Measurements from ENCODE around the gene ILDR2.
"Not testable (repeated sequence)": the region's sequence is repeated elsewhere in the genome, so short reads cannot be mapped to it uniquely, and the experiment has no call there.

Gene ILDR2

DNA sequence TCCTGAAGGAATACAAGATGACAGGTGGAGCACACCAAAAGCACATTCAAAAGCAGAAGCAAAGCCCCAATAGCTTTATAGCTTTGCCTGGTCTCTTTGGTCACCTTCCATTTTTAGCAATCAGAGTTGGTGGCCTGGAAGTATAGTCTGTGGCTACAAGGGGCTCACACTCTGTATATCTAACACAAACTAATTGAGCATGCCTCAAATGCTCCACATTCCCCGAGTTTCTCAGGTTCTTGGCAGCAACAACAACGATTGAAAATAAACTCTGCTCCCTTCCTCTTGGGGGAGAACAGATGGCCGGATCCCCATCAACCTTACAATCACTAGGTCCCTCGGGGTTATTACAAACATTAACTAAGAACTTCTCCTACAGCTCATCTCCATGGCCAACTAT lies 74.4 kb downstream of the ILDR2 start:
- FAIRE-seq: no peak

DNA sequence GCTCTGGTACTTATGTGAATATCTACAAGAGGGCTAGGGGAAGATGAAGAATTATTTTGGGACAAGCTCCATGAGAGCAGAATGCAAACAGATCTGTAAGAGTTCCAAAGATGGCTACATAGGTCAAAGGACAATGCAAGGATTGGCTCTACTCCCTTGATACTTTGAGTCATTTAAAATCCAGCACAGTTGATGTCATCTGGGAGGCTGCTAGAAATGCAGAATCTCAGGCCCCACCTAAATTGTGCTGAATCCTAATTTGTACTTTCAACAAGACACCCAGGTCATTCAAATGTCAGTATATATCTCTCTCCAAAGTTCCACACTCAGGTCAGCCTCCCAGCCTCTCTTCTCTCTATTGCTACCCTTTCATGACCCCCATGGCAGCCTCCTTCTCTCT lies 75.6 kb downstream of the ILDR2 start:
- FAIRE-seq (no peak), DNase-seq (ENCODE audit: extremely low spot score, insufficient read length, low read depth) (no peak)

More for the DNA sequence above, 74.4 kb downstream of the ILDR2 start:
- no peak for DNase-seq (ENCODE audit: extremely low spot score, insufficient read length, low read depth)

DNA sequence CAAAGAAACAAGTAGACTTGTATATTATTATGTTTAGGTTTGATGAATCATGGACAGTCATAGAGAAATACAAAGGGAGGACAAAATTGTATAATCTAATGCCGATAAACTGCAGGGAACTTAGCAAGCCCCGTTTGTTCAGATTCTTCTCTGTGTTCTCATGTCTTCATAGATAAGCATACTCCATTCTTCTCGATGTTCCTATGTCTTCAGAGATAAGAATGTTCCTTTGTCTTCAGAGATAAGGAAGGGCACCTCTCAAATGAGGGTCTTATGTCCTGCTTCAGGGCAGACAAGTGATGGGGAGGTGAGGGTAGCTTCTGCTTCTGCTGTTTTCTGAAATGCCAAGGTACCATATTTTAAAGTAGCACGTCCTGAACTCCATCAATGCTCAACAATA lies 79.6 kb downstream of the ILDR2 start:
- DNase-seq (ENCODE audit: extremely low spot score, insufficient read length, low read depth): no peak
- FAIRE-seq: no peak

DNA sequence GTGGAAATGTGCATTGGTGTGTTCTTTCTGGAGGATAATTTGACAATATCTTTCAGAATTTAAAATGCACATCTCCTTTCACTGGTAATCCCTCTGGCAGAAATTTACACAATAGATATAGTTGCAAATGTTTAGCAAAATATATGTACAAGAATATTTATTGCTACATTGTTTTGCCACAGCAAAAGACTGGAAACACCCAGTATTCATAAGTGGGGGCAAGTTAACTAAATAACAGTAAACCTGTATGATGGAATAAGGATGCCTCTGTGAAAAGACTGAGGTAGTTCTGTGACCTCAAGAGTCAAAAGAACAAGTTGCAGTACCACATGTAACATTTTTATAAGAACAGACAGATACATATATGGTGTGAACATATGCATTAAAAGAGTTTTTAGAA lies 85.6 kb downstream of the ILDR2 start:
- FAIRE-seq: no peak

DNA sequence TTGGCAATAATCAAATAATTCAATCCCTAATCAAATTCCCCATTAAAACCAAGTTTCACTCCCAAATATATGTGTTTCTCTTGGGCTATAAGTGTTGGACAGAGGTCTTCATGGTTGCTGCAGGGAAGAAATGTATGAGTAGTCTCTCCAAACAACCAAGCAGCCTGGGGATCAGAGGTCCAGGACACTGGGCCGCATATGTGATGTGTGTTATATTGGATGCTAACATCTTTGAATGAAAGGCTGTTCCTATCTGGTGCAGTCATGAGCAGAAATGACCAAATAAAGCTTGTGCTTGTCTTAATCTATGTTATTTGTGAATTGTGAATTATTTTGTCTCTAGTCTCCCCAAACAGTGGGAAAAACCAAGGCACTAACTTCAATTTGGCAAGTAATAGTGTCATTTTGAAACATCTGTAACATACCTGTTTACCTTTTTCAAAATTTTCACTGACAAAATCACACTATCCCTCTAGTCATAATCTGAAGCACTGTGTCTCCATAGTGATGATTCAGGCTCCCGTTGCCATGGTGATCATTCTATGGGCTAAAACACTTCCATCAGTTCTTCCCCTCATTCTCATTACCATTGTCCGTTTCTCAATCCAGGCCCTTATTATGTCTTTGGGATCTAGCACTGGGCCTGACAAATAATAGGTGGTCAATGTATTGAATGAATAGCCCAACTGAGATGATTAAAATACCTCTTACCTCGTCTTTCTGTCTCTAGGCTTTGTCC lies 86.8 kb downstream of the ILDR2 start:
- FAIRE-seq (no peak), DNase-seq (ENCODE audit: extremely low spot score, insufficient read length, low read depth) (no peak)

More for the DNA sequence above, 85.6 kb downstream of the ILDR2 start:
- DNase-seq (ENCODE audit: extremely low spot score, insufficient read length, low read depth): no peak

DNA sequence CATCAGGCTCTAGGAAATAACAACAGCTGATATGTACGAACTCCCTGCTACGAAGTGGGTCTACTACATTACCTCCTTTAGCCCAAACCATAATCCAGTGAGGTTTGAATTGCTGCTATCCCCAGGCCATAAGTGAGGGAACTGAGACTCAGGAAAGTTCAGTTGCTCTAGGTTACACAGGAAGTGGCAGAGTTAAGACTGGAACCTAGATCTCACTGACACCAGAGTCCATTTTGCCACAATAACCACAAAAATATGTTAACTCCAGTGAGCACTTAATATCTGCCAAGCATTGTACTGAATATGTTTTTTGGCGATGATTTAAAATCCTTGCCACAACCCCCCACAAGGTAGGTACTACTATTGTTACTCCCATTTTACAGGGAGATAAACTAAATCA lies 90.4 kb downstream of the ILDR2 start:
- DNase-seq (ENCODE audit: extremely low spot score, insufficient read length, low read depth) (no peak), FAIRE-seq (peak; percentile 51)

DNA sequence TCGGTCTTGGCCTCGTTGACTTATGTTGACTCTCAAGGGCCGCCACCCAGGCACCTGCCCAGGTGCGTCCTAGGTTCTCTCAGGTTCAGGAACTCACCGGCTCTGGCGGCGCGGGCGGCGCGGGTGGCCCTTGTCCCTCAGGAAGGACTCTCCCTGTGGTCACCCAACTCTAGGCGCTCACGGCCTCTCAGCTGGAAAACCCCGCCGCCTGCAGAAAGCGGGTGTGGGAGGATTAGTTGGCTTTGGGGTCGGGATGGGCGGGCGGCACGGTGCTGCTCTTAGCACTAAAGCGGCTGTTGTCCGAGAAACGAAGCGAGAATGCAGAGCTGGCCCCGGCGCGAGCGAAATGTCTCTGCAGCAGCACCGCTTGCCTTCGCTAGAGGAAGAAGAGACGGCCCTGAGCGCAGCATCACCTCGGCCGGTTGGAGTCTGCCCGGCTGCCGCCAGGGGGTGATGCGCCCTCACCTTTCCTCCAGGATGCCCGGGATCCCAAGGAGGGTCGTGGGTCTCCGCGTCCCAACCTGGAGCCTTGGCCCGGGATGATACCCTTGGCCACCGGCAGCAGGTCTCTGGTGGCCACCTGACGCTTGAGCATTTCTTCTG lies 91.2 kb downstream of the ILDR2 start:
- FAIRE-seq: no peak
- no peak for DNase-seq (ENCODE audit: extremely low spot score, insufficient read length, low read depth)

DNA sequence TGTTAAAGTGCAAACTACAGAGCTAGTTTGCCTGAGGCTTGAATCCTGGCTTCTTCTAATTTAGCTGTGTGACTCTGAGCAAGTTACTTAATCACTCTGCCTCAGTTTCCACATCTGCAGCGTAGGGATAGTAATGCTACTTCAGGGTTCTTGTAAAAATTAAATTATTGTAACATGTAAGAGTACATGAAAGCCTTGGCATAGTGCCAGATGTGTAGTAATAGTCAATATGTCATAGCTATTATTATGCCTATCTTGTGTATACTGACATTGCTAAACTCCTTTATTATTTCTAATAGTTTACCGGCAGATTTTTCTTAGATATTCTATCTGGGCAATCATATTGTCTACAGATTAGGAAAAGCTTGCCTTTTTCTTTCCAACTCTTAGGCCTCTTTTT lies 92.4 kb downstream of the ILDR2 start:
- DNase-seq (ENCODE audit: extremely low spot score, insufficient read length, low read depth): no peak
- FAIRE-seq: no peak

DNA sequence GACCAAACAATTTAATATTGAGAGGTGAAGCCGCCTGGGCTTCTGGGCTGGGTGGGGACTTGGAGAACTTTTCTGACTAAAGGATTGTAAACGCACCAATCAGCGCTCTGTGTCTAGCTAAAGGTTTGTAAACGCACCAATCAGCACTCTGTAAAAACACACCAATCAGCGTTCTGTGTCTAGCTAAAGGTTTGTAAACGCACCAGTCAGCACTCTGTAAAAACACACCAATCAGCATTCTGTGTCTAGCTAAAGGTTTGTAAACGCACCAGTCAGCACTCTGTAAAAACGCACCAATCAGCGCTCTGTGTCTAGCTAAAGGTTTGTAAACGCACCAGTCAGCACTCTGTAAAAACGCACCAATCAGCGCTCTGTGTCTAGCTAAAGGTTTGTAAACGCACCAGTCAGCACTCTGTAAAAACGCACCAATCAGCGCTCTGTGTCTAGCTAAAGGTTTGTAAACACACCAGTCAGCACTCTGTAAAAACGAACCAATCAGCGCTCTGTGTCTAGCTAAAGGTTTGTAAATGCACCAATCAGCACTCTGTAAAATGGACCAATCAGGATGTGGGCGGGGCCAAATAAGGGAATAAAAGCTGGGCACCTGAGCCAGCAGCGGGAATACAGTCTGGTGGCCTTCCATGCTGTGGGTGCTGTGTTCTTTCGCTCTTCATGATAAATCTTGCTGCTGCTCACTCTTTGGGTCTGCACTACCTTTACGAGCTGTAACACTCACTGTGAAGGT lies 97.0 kb downstream of the ILDR2 start:
- DNase-seq (ENCODE audit: extremely low spot score, insufficient read length, low read depth); FAIRE-seq: not testable (repeated sequence)

DNA sequence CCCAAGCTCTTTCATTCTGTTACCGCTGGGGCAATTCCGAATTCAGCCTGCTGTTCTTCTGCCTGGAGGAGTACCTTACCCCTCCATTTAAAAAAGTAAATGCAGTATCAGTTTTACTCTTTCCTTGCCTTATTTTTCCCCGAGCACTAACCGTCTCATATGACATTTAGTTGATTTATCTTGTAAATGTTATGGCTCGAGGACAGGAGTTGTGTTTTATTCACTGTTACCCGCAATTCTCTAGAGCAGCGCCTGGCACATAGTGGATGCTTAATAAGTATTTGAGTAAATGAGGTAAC lies 98.9 kb downstream of the ILDR2 start:
- DNase-seq (ENCODE audit: extremely low spot score, insufficient read length, low read depth): no peak
- FAIRE-seq: no peak

DNA sequence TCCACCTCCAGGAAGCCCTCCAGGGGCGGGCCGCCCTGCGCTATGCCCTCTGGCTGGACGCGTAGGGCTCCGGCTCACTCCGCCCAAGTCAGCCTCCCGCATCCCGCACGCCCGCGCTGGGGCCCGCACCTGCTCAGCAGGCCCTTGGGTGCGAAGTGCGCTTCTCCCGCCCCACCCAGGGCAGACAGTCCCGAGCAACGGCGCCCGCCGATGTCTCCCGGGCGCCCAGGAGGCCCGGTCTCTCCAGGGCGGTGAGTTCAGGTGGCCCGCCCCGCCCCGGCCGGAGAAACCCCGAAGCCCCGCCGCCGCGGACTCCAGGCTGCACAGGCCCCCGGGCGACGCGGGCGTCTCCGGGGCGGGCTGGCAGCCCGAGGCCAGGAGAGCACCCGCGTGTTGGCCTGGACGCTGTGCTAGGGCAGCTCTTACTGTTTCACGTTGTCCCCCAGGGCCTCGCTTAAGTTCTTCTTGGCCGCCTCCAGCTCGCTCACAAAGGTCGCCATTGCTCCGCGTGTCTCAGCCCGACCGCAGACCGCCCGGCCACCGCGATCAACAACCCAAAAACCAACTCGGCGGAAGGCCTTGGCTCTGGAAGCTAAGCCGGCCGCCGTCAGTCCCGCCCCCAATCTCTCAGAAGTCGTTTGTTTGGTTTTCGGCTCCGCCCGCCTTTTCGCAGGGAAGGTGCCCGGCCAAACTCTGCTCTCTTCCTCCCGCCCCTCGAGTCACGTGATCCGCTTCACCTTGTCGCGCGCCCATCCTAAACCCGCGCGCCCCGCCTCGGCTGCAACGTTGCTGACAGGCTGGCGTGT lies 99.4 kb downstream of the ILDR2 start, which contains the start of gene TADA1:
Gene TADA1 (minus strand): TSS at position 531 of the 806 bp plus-strand sequence. CDS start 31 bp downstream, at position 500.
- peak; percentile 88 for DNase-seq (ENCODE audit: extremely low spot score, insufficient read length, low read depth)
- FAIRE-seq: peak; percentile 98

DNA sequence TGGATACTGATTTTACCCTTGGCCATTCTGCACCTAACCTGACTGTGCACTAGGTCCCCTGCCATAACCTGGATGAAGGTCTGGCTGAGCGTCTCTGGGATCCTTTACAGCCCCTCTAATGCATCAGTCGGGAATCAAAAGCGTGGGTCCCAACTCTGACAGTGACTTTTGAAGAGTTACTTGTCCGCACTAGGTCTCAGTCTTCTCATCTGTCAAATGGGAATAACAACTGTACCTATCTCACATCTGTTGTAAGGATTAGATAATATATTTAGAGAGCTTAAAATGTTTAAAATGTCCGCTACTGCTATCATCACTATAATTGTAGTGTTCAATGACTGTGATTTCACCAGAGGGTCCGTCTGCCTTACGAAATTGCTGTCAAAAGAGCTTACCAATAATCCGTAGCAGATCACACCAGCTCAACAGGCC lies 100.0 kb downstream of the ILDR2 start:
- peak; percentile 56 for FAIRE-seq
- no peak for DNase-seq (ENCODE audit: extremely low spot score, insufficient read length, low read depth)

DNA sequence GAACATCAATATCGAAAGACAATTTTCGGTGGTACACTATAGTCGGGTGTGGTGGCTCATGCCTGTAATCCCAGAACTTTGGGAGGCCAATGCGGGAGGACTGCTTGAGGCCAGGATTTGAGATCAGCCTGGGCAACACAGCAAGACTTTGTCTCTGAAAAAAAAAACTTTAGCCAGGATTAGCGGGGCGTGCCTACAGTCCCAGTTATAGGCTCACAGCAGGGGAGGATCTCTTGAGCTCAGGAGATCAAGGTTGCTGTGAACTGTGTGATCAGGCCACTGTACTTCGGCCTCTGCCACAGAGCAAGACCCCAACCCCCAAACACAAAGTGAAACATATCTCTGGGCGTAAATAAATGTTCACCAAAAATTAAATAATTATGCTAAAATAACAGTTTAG lies 100.9 kb downstream of the ILDR2 start:
- DNase-seq (ENCODE audit: extremely low spot score, insufficient read length, low read depth) (no peak), FAIRE-seq (no peak)

DNA sequence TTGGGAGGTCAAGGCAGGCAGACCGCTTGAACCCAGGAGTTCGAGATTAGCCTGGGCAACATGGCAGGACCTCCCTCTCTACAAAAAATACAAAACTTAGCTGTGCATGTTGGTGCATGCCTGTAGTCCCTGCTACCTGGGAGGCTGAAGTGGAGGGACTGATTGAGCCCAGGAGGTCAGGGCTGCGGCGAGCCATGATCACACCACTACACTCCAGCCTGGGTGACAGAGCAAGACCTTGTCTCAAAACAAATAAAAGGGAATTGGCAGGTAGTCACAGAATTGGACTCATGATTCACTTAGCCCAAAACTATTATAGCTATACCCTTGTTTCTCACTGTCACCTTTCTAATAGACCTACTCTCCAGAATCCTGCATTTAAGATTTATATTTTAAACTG lies 104.8 kb downstream of the ILDR2 start:
- FAIRE-seq: no peak

DNA sequence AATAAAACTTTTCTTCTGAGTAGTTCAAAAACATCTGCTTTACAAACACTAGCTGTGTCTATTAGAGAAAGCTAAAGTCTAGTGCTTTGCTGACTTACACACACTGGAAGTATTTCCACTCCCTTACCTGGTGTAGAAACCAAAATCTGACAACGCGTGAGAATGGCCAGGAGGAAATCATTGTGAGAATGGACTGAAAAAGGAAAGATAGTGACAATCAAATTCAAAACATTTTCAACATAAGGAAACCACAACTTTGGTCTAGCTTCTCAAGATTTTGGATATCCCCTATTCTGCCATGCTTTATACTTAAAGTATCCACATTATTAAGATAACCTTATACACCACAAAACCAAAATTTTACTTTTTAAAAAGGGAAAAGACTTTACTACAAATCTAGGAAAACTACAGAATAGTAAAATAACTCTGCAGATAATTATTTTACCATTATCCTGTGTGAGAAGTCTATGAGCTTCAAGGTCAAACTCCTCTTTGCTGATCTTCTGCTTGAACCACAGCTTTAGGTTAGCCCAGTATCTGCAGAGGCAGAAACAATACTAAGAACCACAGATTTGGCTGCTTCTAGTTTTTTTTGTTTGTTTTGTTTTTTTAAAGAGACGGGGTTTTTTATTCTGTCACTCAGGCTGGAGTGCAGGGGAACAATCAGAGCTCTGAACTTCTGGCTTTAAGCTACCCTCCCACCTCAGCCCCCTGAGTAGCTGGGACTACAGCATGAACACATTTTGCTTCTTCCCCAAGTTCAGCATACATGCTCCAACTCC lies 105.8 kb downstream of the ILDR2 start:
- DNase-seq (ENCODE audit: extremely low spot score, insufficient read length, low read depth) (no peak), FAIRE-seq (no peak)

More for the DNA sequence above, 104.8 kb downstream of the ILDR2 start:
- DNase-seq (ENCODE audit: extremely low spot score, insufficient read length, low read depth): no peak

DNA sequence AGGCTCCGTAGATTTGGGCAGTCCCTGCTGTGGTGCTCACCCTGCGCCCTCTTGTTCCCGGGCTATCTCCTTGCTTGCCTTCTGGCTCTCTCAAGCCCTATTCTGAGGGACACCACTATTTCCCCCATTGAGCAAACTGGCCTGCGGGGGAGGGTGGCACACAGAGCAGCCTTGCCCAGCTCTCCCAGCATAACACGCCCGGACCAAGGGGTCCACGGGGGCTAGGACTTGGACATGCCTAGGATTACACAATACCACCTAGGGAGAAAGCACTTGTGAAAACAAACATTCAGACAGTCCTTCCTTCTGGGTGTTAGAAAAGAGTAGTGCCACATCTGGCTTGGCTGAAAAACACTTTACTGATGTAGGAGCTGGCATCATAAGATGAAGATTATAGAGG lies 106.7 kb downstream of the ILDR2 start:
- DNase-seq (ENCODE audit: extremely low spot score, insufficient read length, low read depth) (no peak), FAIRE-seq (no peak)

DNA sequence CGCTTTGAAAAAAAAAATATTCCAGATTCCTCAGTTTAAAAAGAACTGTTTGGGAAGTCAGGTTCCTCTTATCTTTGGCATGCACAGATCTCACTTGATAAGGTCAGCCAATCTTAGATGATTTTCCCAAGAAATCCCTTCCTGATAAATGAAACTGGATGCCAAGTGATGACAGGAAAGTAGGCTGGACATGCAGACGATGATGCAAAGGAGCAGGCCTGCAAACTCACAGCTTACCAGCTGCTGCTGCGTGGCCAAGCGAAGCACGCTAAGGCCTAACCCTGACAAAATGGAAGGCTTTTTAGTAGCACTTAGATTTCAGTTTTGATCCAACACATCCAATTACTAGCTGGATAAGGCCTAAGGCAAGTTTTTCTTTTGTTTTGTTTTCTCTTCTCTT lies 109.4 kb downstream of the ILDR2 start:
- DNase-seq (ENCODE audit: extremely low spot score, insufficient read length, low read depth): no peak
- FAIRE-seq: no peak

DNA sequence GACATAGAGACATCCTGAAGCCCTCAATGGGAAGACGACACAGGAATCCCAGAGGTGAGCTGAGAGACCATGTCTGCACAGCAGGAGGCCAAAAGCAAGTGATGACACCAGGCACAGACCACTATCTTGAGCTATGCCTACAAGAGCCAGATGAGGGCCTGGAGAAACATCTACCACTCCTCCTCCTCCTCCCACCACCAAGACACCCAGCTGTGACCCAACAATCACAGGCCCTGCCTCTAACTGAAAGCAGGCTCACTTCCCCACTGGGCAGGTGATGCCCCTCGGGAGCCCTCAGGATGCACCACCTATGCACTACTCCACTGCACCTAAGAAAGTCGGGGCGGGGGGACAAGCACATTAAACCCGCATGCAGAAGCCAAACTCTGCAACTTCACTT lies 115.7 kb downstream of the ILDR2 start:
- no peak for FAIRE-seq
- no peak for DNase-seq (ENCODE audit: extremely low spot score, insufficient read length, low read depth)

DNA sequence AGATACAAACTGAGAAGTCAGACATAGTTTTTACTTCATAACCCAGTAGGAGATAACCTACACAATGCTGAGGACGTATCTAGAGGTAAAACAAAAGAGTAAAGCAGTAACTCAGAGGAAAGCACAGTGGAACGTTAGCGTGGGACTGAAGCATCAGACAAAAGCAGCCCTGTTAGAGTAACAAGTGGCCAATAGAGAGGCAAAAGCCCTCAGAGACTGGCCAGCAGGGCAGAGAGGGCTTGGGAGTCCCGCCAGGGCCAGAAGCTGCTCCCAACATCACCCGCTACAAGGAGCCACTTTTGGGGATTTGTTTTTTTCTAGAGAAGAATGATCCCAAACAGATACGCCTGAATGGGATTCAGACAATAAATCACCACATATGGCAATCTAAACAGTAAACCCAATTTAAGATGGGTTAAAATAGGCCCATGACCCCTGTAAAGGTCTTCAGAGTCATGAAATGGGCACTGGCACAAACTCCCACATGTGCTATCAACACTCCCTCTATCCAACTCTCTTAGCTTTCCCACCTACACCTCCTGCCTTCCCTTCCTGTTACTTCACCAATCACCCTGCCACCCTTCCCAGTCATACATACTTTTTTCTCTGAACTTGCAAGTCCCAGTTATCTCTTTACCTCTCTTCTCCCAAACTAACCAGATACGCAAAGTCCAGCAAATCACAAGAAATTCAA lies 116.5 kb downstream of the ILDR2 start:
- FAIRE-seq: peak; percentile 39
- no peak for DNase-seq (ENCODE audit: extremely low spot score, insufficient read length, low read depth)
